GM21526 (cell line): ENCODE measurements around the gene HINT2.

ENCODE experiments used
- ATAC-seq: cut with Tn5 transposase; IDR thresholded peaks from one replicate; pipeline ENCODE4 v1.9.1; 2021; ENCODE audit warnings: moderate library complexity; ENCODE audit not compliant: unreplicated experiment, low FRiP score

Gene HINT2

GRCh38 chr9:35790025-35790384 lies 24.8 kb downstream of the HINT2 start:
- peak; percentile 11 for ATAC-seq

- no peak for ATAC-seq
Measured at GRCh38 chr9:35789541-35789940, 25.3 kb downstream of the HINT2 start.

DNA sequence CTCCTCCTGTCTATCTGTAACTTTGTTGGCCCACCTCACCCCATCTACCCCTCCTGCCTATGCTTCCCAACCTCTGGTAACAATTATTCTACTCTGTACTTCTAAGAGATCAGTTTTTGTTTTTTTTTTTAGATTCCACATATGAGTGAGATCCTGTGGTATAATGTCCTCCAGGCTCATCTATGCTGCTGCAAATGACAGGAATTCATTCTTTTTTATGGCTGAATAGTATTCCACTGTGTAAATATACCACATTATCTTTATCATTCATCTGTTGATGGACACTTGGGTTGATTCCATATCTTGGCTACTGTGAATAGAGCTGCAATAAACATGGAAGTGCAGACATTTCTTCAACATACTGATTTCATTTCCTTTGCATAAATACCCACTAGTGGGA lies 31.4 kb downstream of the HINT2 start:
- no peak for ATAC-seq

GRCh38 chr9:35781066-35781465 lies 33.8 kb downstream of the HINT2 start:
- ATAC-seq = no peak

- ATAC-seq = no peak
Measured at GRCh38 chr9:35778496-35778895, 36.3 kb downstream of the HINT2 start.

- no peak for ATAC-seq
Measured at GRCh38 chr9:35776018-35776417, 38.8 kb downstream of the HINT2 start.

- no peak for ATAC-seq
Measured at GRCh38 chr9:35774907-35775635, 39.8 kb downstream of the HINT2 start.

GRCh38 chr9:35771943-35772342 lies 42.9 kb downstream of the HINT2 start:
- no peak for ATAC-seq

DNA sequence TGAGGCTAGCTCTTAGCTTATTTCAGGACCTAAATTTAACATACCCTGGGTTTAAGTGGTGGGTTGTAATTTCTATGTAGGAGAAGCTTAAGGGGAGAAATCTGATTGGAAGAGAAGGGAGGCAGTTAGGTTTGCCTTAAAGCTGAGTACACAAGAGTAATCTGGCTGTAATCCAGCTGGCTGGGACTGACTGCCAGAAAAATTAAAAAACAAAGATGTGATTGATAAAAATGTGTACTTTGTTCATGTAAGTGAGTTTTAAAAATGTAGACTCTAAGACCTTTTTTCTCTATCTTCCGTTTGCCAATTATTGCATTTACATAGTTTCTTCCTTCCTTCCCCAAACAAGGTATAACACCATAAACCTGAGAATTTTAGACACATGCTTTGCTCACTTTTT lies 43.3 kb downstream of the HINT2 start:
- ATAC-seq = no peak

DNA sequence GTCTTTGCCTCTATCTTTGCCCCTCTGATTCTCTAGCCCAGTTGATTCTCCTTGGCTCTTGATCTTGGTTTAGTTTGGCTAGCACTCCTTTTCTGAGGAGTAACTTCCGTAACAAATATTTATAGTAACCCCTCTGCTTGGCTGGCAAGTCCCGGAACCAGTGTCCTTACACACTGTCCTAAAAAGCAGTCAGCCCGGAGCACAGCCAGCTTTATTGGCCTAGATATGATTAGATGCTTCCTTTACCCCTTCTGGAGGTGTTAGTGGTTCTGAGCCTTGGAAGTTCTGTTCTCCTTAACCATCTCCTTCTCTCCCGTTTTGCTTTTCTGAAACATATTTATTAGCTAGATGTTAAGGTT lies 43.8 kb downstream of the HINT2 start:
- no peak for ATAC-seq

GRCh38 chr9:35769763-35770162 lies 45.1 kb downstream of the HINT2 start:
- ATAC-seq = no peak

- ATAC-seq = no peak
Measured at GRCh38 chr9:35767458-35767857, 47.4 kb downstream of the HINT2 start.

DNA sequence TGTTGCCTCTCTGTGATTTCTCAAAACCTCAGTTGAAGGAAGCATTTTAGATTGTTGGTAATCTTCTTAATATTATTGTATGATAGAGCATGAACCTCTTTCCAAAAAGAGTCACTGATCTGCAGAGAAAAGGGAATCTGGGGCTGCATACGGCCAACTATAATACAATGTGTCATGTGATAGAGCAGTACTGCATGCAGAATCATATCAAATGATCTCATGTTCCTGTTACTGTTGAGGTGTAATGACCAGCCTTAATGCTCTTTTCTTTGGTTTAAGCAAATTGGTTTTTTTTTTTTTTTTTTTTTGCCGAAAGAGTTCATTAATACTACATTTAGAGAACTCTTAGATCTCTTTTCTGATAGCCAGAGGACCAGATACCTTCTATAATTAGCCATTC lies 47.8 kb downstream of the HINT2 start:
- no peak for ATAC-seq

DNA sequence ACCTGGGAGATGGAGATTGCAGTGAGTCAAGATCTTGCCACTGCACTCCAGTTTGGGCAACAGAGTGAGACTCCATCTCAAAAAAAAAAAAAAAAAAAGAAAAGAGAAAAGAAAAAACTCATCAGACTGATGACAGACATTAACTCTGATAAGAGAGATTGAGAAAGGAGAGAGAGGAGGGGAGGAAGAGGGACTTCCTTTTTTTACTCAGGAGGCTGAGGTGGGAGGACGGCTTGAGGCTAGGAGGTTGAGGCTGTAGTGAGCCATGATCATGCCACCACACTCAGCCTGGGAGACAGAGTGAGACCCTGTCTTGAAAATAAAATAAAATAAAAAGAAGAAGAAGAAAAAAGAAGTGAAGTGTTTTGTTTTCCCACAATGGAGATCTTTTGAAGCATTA lies 51.0 kb downstream of the HINT2 start:
- no peak for ATAC-seq

- ATAC-seq = no peak
Measured at GRCh38 chr9:35763181-35763580, 51.7 kb downstream of the HINT2 start.
